SK-N-SH treated with all-trans-retinoic acid at 6 μM for 48 hours (cell line): ENCODE measurements around the gene USP24.

Experiments used
- ATAC-seq: fragments of 200-7000 bp; cut with Tn5 transposase; 3 replicates; pipeline ENCODE4 v1.9.1; 2020; ENCODE audit warnings: mild to moderate bottlenecking, moderate library complexity
- ARNTL ChIP-seq: fragments of 450-650 bp; formaldehyde crosslinking; IDR thresholded peaks from 2 replicates; pipeline ENCODE4 v1.5.0; 2020; ENCODE audit warnings: low read depth, mild to moderate bottlenecking, moderate library complexity, borderline replicate concordance
- BACH2 ChIP-seq: fragments of 250-450 bp; sonication (Bioruptor Pico); IDR thresholded peaks from 2 replicates; pipeline ENCODE4 v1.9.0; 2021; ENCODE audit warnings: mild to moderate bottlenecking, borderline replicate concordance
- CREB5 ChIP-seq: fragments of 250-450 bp; sonication (Bioruptor Pico); IDR thresholded peaks from 2 replicates; pipeline ENCODE4 v1.5.1; 2020; ENCODE audit warnings: low read depth, mild to moderate bottlenecking, moderate library complexity
- CSDC2 ChIP-seq: fragments of 250-450 bp; sonication (Bioruptor Pico); IDR thresholded peaks from 2 replicates; pipeline ENCODE4 v1.5.0; 2020; ENCODE audit warnings: mild to moderate bottlenecking, moderate library complexity
- ESRRG ChIP-seq: fragments of 250-450 bp; sonication (Bioruptor Pico); IDR thresholded peaks from 2 replicates; pipeline ENCODE4 v1.6.1; 2021; ENCODE audit warnings: mild to moderate bottlenecking
- GLIS3 ChIP-seq: fragments of 250-450 bp; sonication (Bioruptor Pico); IDR thresholded peaks from 2 replicates; pipeline ENCODE4 v1.5.0; 2020; ENCODE audit warnings: mild to moderate bottlenecking, moderate library complexity
- ISL1 ChIP-seq: fragments of 250-450 bp; sonication (Bioruptor Pico); IDR thresholded peaks from 2 replicates; pipeline ENCODE4 v2.1.2; 2022; ENCODE audit warnings: mild to moderate bottlenecking, moderate library complexity
- OSR1 ChIP-seq: fragments of 250-450 bp; sonication (Bioruptor Pico); IDR thresholded peaks from 2 replicates; pipeline ENCODE4 v1.8.0; 2022; ENCODE audit warnings: moderate library complexity, mild to moderate bottlenecking, inconsistent platforms
- POU6F1 ChIP-seq: fragments of 250-450 bp; sonication (Bioruptor Pico); IDR thresholded peaks from 2 replicates; pipeline ENCODE4 v1.8.0; 2021; ENCODE audit warnings: low read depth, mild to moderate bottlenecking, moderate library complexity, borderline replicate concordance
- PPARA ChIP-seq: fragments of 250-450 bp; sonication (Bioruptor Pico); IDR thresholded peaks from 2 replicates; pipeline ENCODE4 v1.5.0; 2020; ENCODE audit warnings: mild to moderate bottlenecking, borderline replicate concordance
- RARB ChIP-seq: fragments of 250-450 bp; sonication (Bioruptor Pico); IDR thresholded peaks from 2 replicates; pipeline ENCODE4 v1.8.0; 2021; ENCODE audit warnings: mild to moderate bottlenecking, moderate library complexity
- TCF4 ChIP-seq: fragments of 250-450 bp; sonication (Bioruptor Pico); IDR thresholded peaks from 2 replicates; pipeline ENCODE4 v1.8.0; 2021; ENCODE audit warnings: mild to moderate bottlenecking, moderate library complexity, borderline replicate concordance
- TOX ChIP-seq: fragments of 250-450 bp; sonication (Bioruptor Pico); IDR thresholded peaks from 2 replicates; pipeline ENCODE4 v1.8.0; 2021; ENCODE audit warnings: mild to moderate bottlenecking, moderate library complexity, borderline replicate concordance
- TSHZ2 ChIP-seq: fragments of 250-450 bp; sonication (Bioruptor Pico); IDR thresholded peaks from 2 replicates; pipeline ENCODE4 v1.5.0; 2020; ENCODE audit warnings: mild to moderate bottlenecking, moderate library complexity
- ZC3H10 ChIP-seq: fragments of 250-450 bp; sonication (Bioruptor Pico); IDR thresholded peaks from 2 replicates; pipeline ENCODE4 v1.5.1; 2021; ENCODE audit warnings: mild to moderate bottlenecking, moderate library complexity
- ZFP3 ChIP-seq: fragments of 250-450 bp; sonication (Bioruptor Pico); IDR thresholded peaks from 2 replicates; pipeline ENCODE4 v1.5.0; 2020; ENCODE audit warnings: mild to moderate bottlenecking, moderate library complexity
- ZFP30 ChIP-seq: fragments of 450-650 bp; formaldehyde crosslinking; IDR thresholded peaks from 2 replicates; pipeline ENCODE4 v1.5.0; 2022; ENCODE audit warnings: mild to moderate bottlenecking, moderate library complexity
- ZNF565 ChIP-seq: fragments of 450-650 bp; formaldehyde crosslinking; conservative IDR thresholded peaks from 2 replicates; pipeline ENCODE4 v1.5.0; 2020; ENCODE audit warnings: low read depth, mild to moderate bottlenecking, moderate library complexity
- ZNF70 ChIP-seq: fragments of 450-650 bp; formaldehyde crosslinking; IDR thresholded peaks from 2 replicates; pipeline ENCODE4 v1.5.0; 2020; ENCODE audit warnings: mild to moderate bottlenecking, moderate library complexity
- TF ChIP-seq, protein P1 (sequence below): fragments of 250-450 bp; sonication (Bioruptor Pico); IDR thresholded peaks from 2 replicates; pipeline ENCODE4 v1.5.1; 2021; ENCODE audit warnings: mild to moderate bottlenecking, moderate library complexity

USP24 gene

DNA sequence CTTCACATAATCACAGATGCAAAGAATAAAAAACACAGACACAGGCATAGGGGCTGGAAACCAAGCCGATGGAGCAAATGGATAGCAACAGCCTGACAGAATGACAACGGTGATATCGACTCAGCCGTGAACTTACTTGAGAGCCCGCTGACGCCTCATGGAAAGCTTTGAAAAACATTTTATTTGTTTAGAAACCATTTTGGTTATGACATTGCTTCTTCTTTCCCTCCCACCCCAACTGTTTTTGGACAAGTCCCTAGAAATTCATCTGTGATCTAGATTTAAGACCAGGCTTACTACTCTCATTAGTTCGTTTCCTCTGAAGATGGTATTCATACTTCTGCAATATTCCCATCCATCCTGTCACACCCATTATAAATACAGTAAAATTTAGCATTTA is 130.9 kb downstream of the USP24 start:
- TF ChIP-seq BACH2 = no peak
- TF ChIP-seq ARNTL (CRISPR knock-in tag) = no peak
- TF ChIP-seq ISL1 (CRISPR knock-in tag) = no peak
- no peak for TF ChIP-seq ESRRG (CRISPR knock-in tag)
- no peak for TF ChIP-seq CSDC2
- no peak for TF ChIP-seq TOX (CRISPR knock-in tag)
- TF ChIP-seq, protein P1, sequence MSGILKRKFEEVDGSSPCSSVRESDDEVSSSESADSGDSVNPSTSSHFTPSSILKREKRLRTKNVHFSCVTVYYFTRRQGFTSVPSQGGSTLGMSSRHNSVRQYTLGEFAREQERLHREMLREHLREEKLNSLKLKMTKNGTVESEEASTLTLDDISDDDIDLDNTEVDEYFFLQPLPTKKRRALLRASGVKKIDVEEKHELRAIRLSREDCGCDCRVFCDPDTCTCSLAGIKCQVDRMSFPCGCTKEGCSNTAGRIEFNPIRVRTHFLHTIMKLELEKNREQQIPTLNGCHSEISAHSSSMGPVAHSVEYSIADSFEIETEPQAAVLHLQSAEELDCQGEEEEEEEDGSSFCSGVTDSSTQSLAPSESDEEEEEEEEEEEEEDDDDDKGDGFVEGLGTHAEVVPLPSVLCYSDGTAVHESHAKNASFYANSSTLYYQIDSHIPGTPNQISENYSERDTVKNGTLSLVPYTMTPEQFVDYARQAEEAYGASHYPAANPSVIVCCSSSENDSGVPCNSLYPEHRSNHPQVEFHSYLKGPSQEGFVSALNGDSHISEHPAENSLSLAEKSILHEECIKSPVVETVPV (CRISPR knock-in tag) = no peak
- TF ChIP-seq ZNF70 (CRISPR knock-in tag) = no peak
- TF ChIP-seq ZFP3 (CRISPR knock-in tag) = no peak
- TF ChIP-seq ZC3H10 (CRISPR knock-in tag) = no peak
- no peak for TF ChIP-seq OSR1
- TF ChIP-seq TCF4 (CRISPR knock-in tag) = no peak
- no peak for TF ChIP-seq PPARA (CRISPR knock-in tag)
- ATAC-seq = no peak

- no peak for ATAC-seq
- no peak for TF ChIP-seq CREB5 (CRISPR knock-in tag)
- no peak for TF ChIP-seq ZC3H10 (CRISPR knock-in tag)
- no peak for TF ChIP-seq PPARA (CRISPR knock-in tag)
- no peak for TF ChIP-seq GLIS3 (CRISPR knock-in tag)
- TF ChIP-seq, all 23 proteins: peak for 0
Measured at GRCh38 chr1:55081905-55082296, 133.3 kb downstream of the USP24 start.

GRCh38 chr1:55081188-55081904 is 133.8 kb downstream of the USP24 start:
- peak; percentile 92 for ATAC-seq
- TF ChIP-seq ESRRG (CRISPR knock-in tag) (no peak), CREB5 (CRISPR knock-in tag) (0 out of 2 replicates have a peak, but pooled peaks have one; percentile 57), ISL1 (CRISPR knock-in tag) (peak; percentile 84)
- TF ChIP-seq, all 23 proteins: peak for 2

DNA sequence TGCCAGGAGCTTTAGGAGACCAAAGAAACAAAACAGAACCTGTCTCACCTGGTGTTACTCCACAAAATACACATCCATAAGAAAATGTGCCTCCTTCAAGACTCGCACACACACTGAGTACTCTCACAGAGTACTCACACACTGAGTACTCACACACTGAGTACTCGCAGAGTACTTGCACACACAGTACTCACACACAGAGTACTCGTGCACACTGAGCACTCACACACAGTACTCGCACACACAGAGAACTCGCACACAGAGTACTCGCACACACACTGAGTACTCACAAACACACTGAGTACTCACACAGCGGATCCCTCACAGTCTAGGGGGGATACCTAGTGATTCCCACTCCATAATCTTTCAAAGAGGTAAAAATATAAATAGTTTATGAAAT is 135.5 kb downstream of the USP24 start:
- TF ChIP-seq ZC3H10 (CRISPR knock-in tag) (no peak), ZNF565 (CRISPR knock-in tag) (no peak), PPARA (CRISPR knock-in tag) (no peak), ESRRG (CRISPR knock-in tag) (no peak), CREB5 (CRISPR knock-in tag) (no peak), POU6F1 (CRISPR knock-in tag) (no peak)
- TF ChIP-seq, all 23 proteins: peak for 0
- ATAC-seq = no peak

DNA sequence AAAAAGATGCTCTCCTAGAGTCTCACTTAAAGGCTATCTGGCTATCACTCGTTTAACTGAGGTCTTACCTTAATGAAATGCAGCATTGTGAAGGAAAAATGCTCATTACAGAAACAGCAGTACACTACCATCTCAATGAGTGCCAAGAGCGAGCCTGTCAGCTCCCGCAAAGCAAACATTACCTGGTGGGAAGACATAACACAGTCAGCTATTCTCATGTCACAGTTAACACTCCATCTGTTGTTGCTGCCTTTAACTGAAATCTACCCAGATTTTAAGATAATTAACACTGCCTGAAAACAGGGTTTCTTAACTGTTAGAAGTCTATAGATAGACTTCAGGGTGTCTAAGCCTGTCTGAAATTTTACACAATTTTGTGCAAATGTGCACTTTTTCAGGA is 136.7 kb downstream of the USP24 start:
- no peak for ATAC-seq
- no peak for TF ChIP-seq CREB5 (CRISPR knock-in tag)
- TF ChIP-seq TSHZ2 = no peak
- TF ChIP-seq ZFP30 = no peak
- TF ChIP-seq RARB (CRISPR knock-in tag) = no peak
- no peak for TF ChIP-seq POU6F1 (CRISPR knock-in tag)
